CD4-positive, CD25-positive, alpha-beta regulatory T cell (primary cell): Measurements from ENCODE around the gene FGFR3. TPM values are rescaled to one million over a fixed set of nuclear protein-coding genes. Genes with fewer than 3 reads are reported as not detected.
A peak's percentile ranks its signal among the peaks of the same experiment; 100 is the strongest.

Experiments used
- ATAC-seq, 2 donors: fragments of 150-1000 bp; cut with Tn5 transposase; one replicate each; pipeline ENCODE4 v1.10.0; 2021; ENCODE audit warnings: low read depth in 2 of 2, moderate number of reproducible peaks in 2 of 2, moderate library complexity in 1 of 2
- DNase-seq, 3 donors: peaks; one replicate each; pipeline versions ENCODE4 v3.0.0 to v3.0.0-alpha.2; 2012 to 2022; ENCODE audit warnings: mixed read lengths in 1 of 3
- H3K27ac ChIP-seq: one replicate; pipeline ENCODE4 v1.7.0; 2013; ENCODE audit warnings: mild to moderate bottlenecking, low read length; ENCODE audit not compliant: insufficient read depth, poor library complexity, severe bottlenecking
- H3K27me3 ChIP-seq: one replicate; pipeline ENCODE4 v1.7.0; 2013; ENCODE audit warnings: low read length; ENCODE audit not compliant: control insufficient read depth, insufficient read depth
- H3K36me3 ChIP-seq: one replicate; pipeline ENCODE4 v1.7.0; 2013; ENCODE audit warnings: mild to moderate bottlenecking, low read length, moderate library complexity; ENCODE audit not compliant: control insufficient read depth, insufficient read depth
- H3K4me1 ChIP-seq: 2 replicates; pipeline ENCODE4 v1.7.0; 2013; ENCODE audit warnings: mild to moderate bottlenecking, low read length; ENCODE audit not compliant: insufficient read depth, control insufficient read depth, poor library complexity, severe bottlenecking
- H3K4me3 ChIP-seq: one replicate; pipeline ENCODE4 v1.7.0; 2013; ENCODE audit warnings: low read depth, mild to moderate bottlenecking, low read length, moderate library complexity
- H3K9me3 ChIP-seq, 2 experiments: 1 replicate in 1 of 2; 2 replicates in 1 of 2; pipeline ENCODE4 v1.7.0; 2013; ENCODE audit warnings: low read length in 2 of 2, mild to moderate bottlenecking in 1 of 2, moderate library complexity in 1 of 2; ENCODE audit not compliant: control insufficient read depth in 2 of 2
- H3K27ac Mint-ChIP-seq, 3 donors: one replicate each; pipeline ENCODE4 v1.8.0; 2020 to 2022; ENCODE audit warnings: mild to moderate bottlenecking in 3 of 3, mixed read lengths in 3 of 3, moderate library complexity in 2 of 3
- H3K27me3 Mint-ChIP-seq: one replicate; pipeline ENCODE4 v1.8.0; 2022; ENCODE audit warnings: mild to moderate bottlenecking, mixed read lengths
- H3K36me3 Mint-ChIP-seq: one replicate; pipeline ENCODE4 v1.8.0; 2020; ENCODE audit warnings: mixed read lengths
- H3K4me1 Mint-ChIP-seq, 4 donors: one replicate each; pipeline ENCODE4 v1.8.0; 2020 to 2022; ENCODE audit warnings: mixed read lengths in 4 of 4, mild to moderate bottlenecking in 1 of 4
- H3K4me3 Mint-ChIP-seq, 4 donors: one replicate each; pipeline ENCODE4 v1.8.0; 2020 to 2022; ENCODE audit warnings: mild to moderate bottlenecking in 4 of 4, mixed read lengths in 4 of 4, moderate library complexity in 3 of 4
- H3K9me3 Mint-ChIP-seq, 7 donors: one replicate each; pipeline ENCODE4 v1.8.0; 2020 to 2022; ENCODE audit warnings: mixed read lengths in 7 of 7, mild to moderate bottlenecking in 3 of 7, moderate library complexity in 2 of 7
- polyA plus RNA-seq, 4 donors: library from polyadenylated mRNA; unstranded; fragments of 300-500 nt; fragmentation: Illumina TruSeq; gene quantifications; one replicate each; pipeline ENCODE4 v1.2.3, GENCODE V29; 2021
- total RNA-seq: library from RNA; stranded (reverse); gene quantifications from one replicate; pipeline ENCODE4 v1.2.3, GENCODE V29; 2022

FGFR3 gene
- total and polyA plus RNA-seq, 5 donors from 2014 or later = 0.25 TPM; not detected in 4

DNA sequence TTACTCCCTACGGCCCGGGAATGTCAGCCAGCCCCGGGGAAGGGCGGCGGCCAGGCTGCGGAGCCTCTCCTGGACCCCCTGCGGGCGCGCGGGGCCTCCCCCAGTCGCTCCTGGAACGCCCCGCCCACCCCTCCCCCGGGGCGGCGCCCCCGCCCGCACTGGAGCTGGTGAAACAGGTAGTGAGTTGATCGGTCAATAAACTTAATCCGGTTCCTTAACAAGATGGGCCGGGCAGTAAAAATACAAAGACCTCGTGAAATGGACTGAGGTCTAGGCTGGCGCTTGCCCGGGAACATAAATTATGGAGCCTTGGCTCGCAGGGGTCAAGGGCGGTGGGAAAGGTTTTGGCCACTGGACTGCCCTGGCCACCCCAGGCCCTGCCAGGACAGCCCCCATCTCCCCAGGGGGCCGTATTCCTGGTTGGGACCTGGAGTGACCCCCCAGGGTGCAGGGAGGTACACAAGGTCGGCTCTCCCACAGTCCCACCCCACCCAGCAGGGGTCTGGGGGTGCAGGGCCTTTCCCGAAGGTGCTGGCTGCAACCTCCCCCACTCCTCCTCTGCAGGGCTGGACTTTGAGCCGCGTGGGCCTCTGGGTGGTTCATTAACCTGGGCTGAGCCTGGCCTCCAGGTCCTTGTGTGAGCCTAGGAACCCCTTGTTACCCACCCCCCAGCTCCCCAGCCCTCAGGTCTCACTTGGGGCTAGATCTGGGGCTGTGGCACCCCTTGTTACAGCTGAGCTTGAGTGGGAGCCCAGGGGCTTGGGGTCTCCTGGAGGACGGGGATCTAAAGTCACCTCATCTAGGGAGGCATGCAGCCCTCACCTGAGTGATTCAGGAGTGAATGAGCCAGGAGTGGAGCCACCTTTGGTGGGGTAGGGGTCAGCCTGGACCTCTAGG lies 2.5 kb downstream of the FGFR3 start:
- no peak overlapping the region for H3K27ac Mint-ChIP-seq
- no peaks in the 10 kb centered on the region for H3K36me3 ChIP-seq
- H3K4me1 ChIP-seq = peaks cover 24% of the 10 kb centered on the region
- peaks cover 0 to 6% (median 0%) of the 10 kb centered on the region in 4 donors for H3K4me1 Mint-ChIP-seq
- H3K27ac ChIP-seq = no peak overlapping the region
- DNase-seq (no peak), ATAC-seq (no peak)
- H3K36me3 Mint-ChIP-seq = no peaks in the 10 kb centered on the region
- H3K4me3 Mint-ChIP-seq = peak overlapping the region in 2 of 4 donors; percentile 36 to 38
- no peaks in the 10 kb centered on the region for H3K9me3 ChIP-seq
- no peak overlapping the region for H3K4me3 ChIP-seq
- peaks cover 0 to 6% (median 0%) of the 10 kb centered on the region in 7 donors for H3K9me3 Mint-ChIP-seq
- H3K27me3 Mint-ChIP-seq = peaks cover 34% of the 10 kb centered on the region
- H3K27me3 ChIP-seq = peaks cover 7% of the 10 kb centered on the region

DNA sequence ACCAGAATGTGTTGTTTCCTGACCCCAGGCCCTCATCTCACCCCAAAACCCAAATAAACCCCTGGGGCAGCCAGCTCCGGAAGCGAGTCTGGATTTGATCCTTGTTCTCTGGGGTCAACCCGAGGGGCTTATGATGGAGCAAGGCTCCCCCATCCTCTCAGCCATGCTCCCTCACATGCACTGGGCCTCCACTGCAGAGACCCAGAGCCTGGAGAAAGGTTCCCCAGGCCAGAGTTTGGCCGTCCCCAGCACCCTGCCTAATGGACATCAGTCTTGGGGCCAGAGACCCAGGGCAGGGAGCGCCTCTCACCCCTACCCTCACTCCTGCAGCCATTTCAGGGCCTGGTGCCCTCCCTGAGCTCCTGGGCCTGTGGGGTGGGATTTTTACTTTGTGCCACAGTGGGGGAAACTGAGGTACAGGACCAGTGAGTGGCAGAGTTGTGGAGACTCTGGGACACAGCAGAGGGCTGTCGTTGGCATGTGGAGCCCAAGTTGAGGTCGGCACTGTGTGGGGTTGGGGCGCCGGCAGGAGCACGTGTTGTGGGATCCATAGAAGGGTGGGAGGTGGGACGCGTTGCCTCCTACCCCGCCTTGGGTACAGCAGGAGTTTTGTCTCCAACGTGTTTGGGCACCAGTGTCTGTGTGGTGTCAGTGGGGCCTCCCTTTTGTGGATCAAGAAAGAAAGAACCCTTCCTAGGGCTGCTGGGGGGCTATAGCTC lies 3.6 kb downstream of the FGFR3 start:
- Histone ChIP-seq H3K4me3 (no peak overlapping the region), H3K4me1 (peaks cover 24% of the 10 kb centered on the region), H3K9me3 (no peaks in the 10 kb centered on the region), H3K36me3 (no peaks in the 10 kb centered on the region), H3K27ac (no peak overlapping the region), H3K27me3 (peaks cover 7% of the 10 kb centered on the region)
- peaks cover 0 to 4% (median 0%) of the 10 kb centered on the region in 4 donors for H3K4me1 Mint-ChIP-seq
- H3K4me3 Mint-ChIP-seq = peak overlapping the region in 2 of 4 donors; percentile 19 to 24
- H3K27ac Mint-ChIP-seq = no peak overlapping the region
- H3K9me3 Mint-ChIP-seq = peaks cover 0 to 4% (median 0%) of the 10 kb centered on the region in 7 donors
- no peak for ATAC-seq
- DNase-seq = no peak
- H3K36me3 Mint-ChIP-seq = no peaks in the 10 kb centered on the region
- peaks cover 26% of the 10 kb centered on the region for H3K27me3 Mint-ChIP-seq

DNA sequence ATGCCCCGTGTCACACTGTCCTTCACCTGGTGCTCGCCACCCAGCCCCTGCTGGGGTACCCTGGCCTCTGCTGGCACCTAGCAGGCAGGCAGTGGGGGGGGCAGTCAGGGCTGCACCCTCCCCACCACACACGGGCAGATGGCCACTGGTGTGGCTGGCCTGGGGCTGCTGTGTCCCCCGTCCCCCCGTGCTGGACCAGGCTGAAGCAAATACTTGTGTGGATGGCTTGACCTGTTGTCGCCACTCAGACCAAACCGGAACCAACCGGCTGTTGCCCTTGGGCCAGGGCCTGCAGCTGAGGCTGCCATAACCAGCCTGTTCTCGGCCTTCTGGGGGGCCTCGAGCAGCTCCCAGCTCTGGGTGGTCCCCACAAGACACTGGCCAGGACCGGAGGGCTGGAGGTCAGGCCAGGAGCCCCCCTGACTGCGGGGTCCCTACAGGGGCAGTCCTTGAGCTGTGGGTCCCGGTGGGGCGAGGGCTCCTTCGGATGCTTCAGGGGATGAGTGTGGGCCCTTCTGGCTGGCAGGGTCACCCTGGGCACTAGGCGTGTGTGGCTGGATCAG lies 4.3 kb downstream of the FGFR3 start:
- Histone ChIP-seq H3K9me3 (no peaks in the 10 kb centered on the region), H3K27me3 (peaks cover 7% of the 10 kb centered on the region), H3K36me3 (no peaks in the 10 kb centered on the region), H3K4me1 (peaks cover 24% of the 10 kb centered on the region), H3K4me3 (no peak overlapping the region), H3K27ac (no peak overlapping the region)
- no peak for DNase-seq
- Mint-ChIP-seq H3K27me3 (peaks cover 25% of the 10 kb centered on the region), H3K36me3 (no peaks in the 10 kb centered on the region), H3K4me3 (no peak overlapping the region), H3K27ac (no peak overlapping the region), H3K9me3 (peaks cover 0 to 3% (median 0%) of the 10 kb centered on the region in 7 donors), H3K4me1 (peaks cover 0 to 2% (median 0%) of the 10 kb centered on the region in 4 donors)
- ATAC-seq = no peak

DNA sequence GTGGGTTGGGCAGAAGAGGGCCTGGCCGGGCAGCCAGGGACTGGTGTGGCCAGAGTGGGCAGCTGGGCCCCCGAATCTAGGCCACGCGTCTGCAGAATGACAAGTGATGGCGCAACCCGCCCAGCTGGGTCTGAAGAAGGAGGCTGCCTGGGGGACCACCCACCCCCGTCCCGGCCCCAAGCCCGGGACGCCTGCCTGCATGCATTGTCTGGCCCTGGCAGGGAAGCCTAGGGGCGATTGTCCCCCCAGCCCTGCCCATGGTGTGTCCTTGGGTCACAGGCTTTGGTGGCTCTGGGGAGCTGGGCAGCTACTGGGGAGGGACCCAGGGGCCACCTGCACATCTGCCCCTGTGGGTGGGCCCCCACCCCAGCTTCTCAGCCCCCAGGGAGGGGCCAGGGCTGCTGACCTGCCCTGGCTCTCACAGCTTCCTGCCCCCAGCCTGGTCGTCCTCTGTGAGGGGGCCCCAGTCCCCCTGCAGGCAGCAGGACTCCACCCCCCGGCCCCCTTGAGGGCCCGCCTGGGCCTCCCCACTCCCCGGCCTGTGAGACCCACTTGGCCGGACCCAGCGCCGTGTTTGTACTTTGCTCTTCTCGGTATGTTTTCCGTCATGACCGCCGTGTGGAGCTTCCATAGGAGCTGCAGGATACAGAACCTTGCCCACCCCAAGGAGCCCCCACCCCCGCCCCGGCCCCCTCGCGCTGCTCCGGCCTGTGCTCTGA lies 4.9 kb downstream of the FGFR3 start:
- no peak overlapping the region for H3K4me3 Mint-ChIP-seq
- ATAC-seq (no peak), DNase-seq (no peak)
- Histone ChIP-seq H3K36me3 (no peaks in the 10 kb centered on the region), H3K9me3 (no peaks in the 10 kb centered on the region), H3K27ac (no peak overlapping the region), H3K4me1 (peaks cover 24% of the 10 kb centered on the region), H3K27me3 (peaks cover 7% of the 10 kb centered on the region), H3K4me3 (no peak overlapping the region)
- peaks cover 0 to 2% (median 0%) of the 10 kb centered on the region in 4 donors for H3K4me1 Mint-ChIP-seq
- H3K36me3 Mint-ChIP-seq = no peaks in the 10 kb centered on the region
- H3K27me3 Mint-ChIP-seq = peaks cover 25% of the 10 kb centered on the region
- H3K9me3 Mint-ChIP-seq = peaks cover 0 to 3% (median 0%) of the 10 kb centered on the region in 7 donors
- no peak overlapping the region for H3K27ac Mint-ChIP-seq

DNA sequence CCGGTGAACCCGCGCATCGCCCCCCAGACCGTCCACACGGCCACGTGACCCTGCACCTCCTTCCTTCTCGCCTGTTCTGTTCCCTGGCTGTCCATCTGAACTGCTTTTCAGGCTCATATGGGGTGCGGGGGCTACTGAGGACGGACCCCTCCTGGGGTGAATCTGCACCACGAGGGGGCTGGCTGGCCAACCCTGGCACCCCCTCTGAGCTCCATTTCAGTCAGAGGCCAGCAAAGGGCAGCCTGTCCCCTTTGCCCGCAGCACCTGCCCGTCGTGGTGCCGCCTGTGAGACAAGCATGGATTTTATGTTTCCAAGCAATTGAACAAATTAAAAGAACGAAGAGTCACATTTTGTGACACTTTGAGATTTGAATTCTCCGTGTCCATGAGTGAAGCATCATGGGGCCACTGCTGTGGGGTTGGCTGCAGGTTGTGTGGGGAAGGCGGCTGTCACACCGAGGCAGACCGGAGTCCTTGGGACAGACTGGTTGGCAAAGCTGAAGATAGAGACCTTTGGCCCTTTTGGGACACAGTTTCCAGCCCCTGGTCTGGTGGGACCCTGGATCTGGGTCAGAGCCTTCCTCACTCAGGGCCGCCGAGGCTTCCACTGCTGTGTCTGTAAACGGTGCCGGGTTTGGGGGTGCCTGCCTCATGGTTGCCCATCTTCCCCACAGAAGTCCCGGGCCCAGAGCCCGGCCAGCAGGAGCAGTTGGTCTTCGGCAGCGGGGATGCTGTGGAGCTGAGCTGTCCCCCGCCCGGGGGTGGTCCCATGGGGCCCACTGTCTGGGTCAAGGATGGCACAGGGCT lies 5.7 kb downstream of the FGFR3 start:
- Mint-ChIP-seq H3K4me3 (no peak overlapping the region), H3K36me3 (no peaks in the 10 kb centered on the region), H3K27me3 (peaks cover 25% of the 10 kb centered on the region), H3K4me1 (peaks cover 0 to 2% (median 0%) of the 10 kb centered on the region in 4 donors), H3K27ac (no peak overlapping the region), H3K9me3 (peaks cover 0 to 3% (median 0%) of the 10 kb centered on the region in 7 donors)
- DNase-seq (no peak), ATAC-seq (no peak)
- no peaks in the 10 kb centered on the region for H3K9me3 ChIP-seq
- no peak overlapping the region for H3K4me3 ChIP-seq
- peaks cover 22% of the 10 kb centered on the region for H3K4me1 ChIP-seq
- no peaks in the 10 kb centered on the region for H3K36me3 ChIP-seq
- H3K27me3 ChIP-seq = peaks cover 7% of the 10 kb centered on the region
- H3K27ac ChIP-seq = no peak overlapping the region

DNA sequence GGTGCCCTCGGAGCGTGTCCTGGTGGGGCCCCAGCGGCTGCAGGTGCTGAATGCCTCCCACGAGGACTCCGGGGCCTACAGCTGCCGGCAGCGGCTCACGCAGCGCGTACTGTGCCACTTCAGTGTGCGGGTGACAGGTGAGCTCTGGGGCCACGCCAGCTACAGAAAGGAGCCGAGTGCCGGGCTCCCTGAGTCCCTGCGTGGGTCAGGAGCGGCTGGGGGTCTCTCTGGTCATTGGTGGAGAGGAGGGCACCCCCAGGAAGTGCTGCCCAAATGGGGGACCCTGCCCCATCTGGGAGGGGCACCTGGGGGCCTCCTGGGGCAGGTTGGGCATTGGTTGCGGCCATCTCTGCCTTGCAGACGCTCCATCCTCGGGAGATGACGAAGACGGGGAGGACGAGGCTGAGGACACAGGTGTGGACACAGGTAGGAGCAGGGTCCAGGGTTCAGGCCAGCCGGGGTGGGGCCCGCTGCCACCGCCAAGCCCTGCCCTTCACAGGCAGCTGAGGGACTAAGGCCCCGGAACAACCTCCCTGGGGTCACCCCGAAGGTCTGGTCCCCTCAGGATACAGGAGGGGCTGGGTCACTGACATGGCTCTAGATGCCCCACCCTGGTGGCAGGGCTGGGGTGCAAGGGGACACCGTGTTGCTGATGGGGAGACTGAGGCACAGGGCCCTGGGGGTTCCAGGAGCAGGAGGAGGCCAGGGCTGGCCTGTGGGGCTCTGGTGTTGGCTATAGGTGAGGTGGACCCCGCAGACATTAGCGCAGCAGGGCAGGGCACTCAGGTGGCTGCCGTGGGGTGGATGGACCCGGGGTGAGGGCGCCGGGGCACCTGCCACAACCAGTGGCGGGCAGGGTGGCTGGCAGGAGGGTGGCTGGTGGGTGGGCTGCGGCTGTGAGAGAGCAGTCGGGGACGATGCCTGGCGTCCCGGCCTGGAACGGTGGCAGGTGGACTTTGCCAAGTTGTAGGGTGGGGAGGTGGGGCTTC lies 6.6 kb downstream of the FGFR3 start:
- Histone ChIP-seq H3K27me3 (peaks cover 7% of the 10 kb centered on the region), H3K9me3 (no peaks in the 10 kb centered on the region), H3K27ac (no peak overlapping the region), H3K4me1 (peaks cover 13% of the 10 kb centered on the region), H3K4me3 (no peak overlapping the region), H3K36me3 (no peaks in the 10 kb centered on the region)
- DNase-seq (no peak), ATAC-seq (no peak)
- peaks cover 0 to 3% (median 0%) of the 10 kb centered on the region in 7 donors for H3K9me3 Mint-ChIP-seq
- H3K4me1 Mint-ChIP-seq = peaks cover 0 to 2% (median 0%) of the 10 kb centered on the region in 4 donors
- peaks cover 25% of the 10 kb centered on the region for H3K27me3 Mint-ChIP-seq
- no peak overlapping the region for H3K4me3 Mint-ChIP-seq
- no peak overlapping the region for H3K27ac Mint-ChIP-seq
- H3K36me3 Mint-ChIP-seq = no peaks in the 10 kb centered on the region
